K562 (cell line): ENCODE measurements around the gene UCKL1. TPM values are rescaled to one million over a fixed set of nuclear protein-coding genes. Genes with fewer than 3 reads are reported as not detected.

Experiments
- ARID2 ChIP-seq: fragments of 450-650 bp; IDR thresholded peaks from 2 replicates; pipeline ENCODE4 v1.6.1; 2017; ENCODE audit warnings: antibody characterized with exemption, mild to moderate bottlenecking
- ARID4B ChIP-seq: sonication (generic); formaldehyde crosslinking; IDR thresholded peaks from 2 replicates; pipeline ENCODE4 v1.8.0; 2022; ENCODE audit warnings: mild to moderate bottlenecking, missing genetic modification reagents
- ETV6 ChIP-seq, 3 experiments: fragments of 150-350 bp in 1 of 3; sonication (generic) in 1 of 3; formaldehyde crosslinking in 1 of 3; IDR thresholded peaks; 2 replicates each; pipeline versions ENCODE4 v1.6.1 to v1.8.0; 2014 to 2022; ENCODE audit warnings: borderline replicate concordance in 2 of 3, low read depth in 2 of 3, antibody characterized with exemption in 1 of 3, low read length in 1 of 3, mild to moderate bottlenecking in 1 of 3, missing genetic modification reagents in 1 of 3
- HMBOX1 ChIP-seq: sonication (generic); IDR thresholded peaks from 2 replicates; pipeline ENCODE4 v1.6.1; 2016
- MAZ ChIP-seq, 2 experiments: fragments of 450-650 bp in 1 of 2; sonication (generic) in 1 of 2; formaldehyde crosslinking; IDR thresholded peaks in 1 of 2; conservative IDR thresholded peaks in 1 of 2; 2 replicates each; pipeline versions ENCODE4 v1.4.0 to v1.5.0; 2020; ENCODE audit warnings: mild to moderate bottlenecking in 1 of 2, missing genetic modification reagents in 1 of 2
- PATZ1 ChIP-seq: fragments of 250-450 bp; sonication (Bioruptor Pico); IDR thresholded peaks from 2 replicates; pipeline ENCODE4 v1.5.0; 2020; ENCODE audit warnings: mild to moderate bottlenecking, borderline replicate concordance
- POLR2A ChIP-seq: fragments of 450-650 bp; conservative IDR thresholded peaks from 2 replicates; pipeline ENCODE4 v1.6.1; 2016
- POLR2B ChIP-seq: fragments of 450-650 bp; IDR thresholded peaks from 2 replicates; pipeline ENCODE4 v1.6.1; 2018; ENCODE audit warnings: low read depth; ENCODE audit not compliant: partially characterized antibody
- RBM25 ChIP-seq: fragments of 200-400 bp; formaldehyde crosslinking; IDR thresholded peaks from 2 replicates; pipeline ENCODE4 v1.6.1; 2018; ENCODE audit warnings: low read length, low read depth, moderate library complexity; ENCODE audit not compliant: severe bottlenecking
- SAP30 ChIP-seq: fragments of 200-600 bp; sonication (generic); IDR thresholded peaks from 2 replicates; pipeline ENCODE4 v1.6.1; 2012; ENCODE audit warnings: borderline replicate concordance, low read depth, mild to moderate bottlenecking, moderate library complexity, low read length, control low read depth, inconsistent platforms; ENCODE audit not compliant: insufficient read depth, poor library complexity, severe bottlenecking
- SOX6 ChIP-seq: fragments of 450-650 bp; IDR thresholded peaks from 2 replicates; pipeline ENCODE4 v1.6.1; 2014; ENCODE audit warnings: mild to moderate bottlenecking
- TAF9B ChIP-seq: fragments of 450-650 bp; IDR thresholded peaks from 2 replicates; pipeline ENCODE4 v1.6.1; 2018; ENCODE audit warnings: mild to moderate bottlenecking; ENCODE audit not compliant: partially characterized antibody
- TEAD1 ChIP-seq, 2 experiments: fragments of 450-650 bp in 1 of 2; sonication (generic) in 1 of 2; formaldehyde crosslinking; IDR thresholded peaks; 2 replicates each; pipeline versions ENCODE4 v1.4.0 to v1.8.0; 2020 to 2022; ENCODE audit warnings: mild to moderate bottlenecking in 2 of 2, missing genetic modification reagents in 1 of 2
- ZBTB26 ChIP-seq: fragments of 450-650 bp; formaldehyde crosslinking; IDR thresholded peaks from 2 replicates; pipeline ENCODE4 v1.4.0; 2022; ENCODE audit warnings: missing genetic modification characterization
- ZNF174 ChIP-seq: fragments of 250-450 bp; sonication (Bioruptor Pico); IDR thresholded peaks from 2 replicates; pipeline ENCODE4 v1.4.0; 2020; ENCODE audit warnings: mild to moderate bottlenecking
- ZNF253 ChIP-seq: fragments of 250-450 bp; sonication (Bioruptor Pico); conservative IDR thresholded peaks from 2 replicates; pipeline ENCODE4 v1.6.1; 2021; ENCODE audit warnings: mild to moderate bottlenecking
- polyA plus RNA-seq, 8 experiments: library from polyadenylated mRNA; depleted of rRNA in 4 of 8; stranded (reverse) in 5 of 8; unstranded in 3 of 8; fragments of >200 nt; fragmentation: Nextera tagmentation in 2 of 8; fragmentation: Illumina TruSeq in 1 of 8; extraction: Ambion mirVana in 2 of 8; extraction: Trizol in 1 of 8; gene quantifications; 2 replicates each; pipeline versions ENCODE4 v1.2.1 to v1.2.3, GENCODE V29; 2011 to 2014; ENCODE audit warnings: inconsistent platforms in 1 of 8, missing spikeins in 1 of 8
- total RNA-seq, 7 experiments: library from RNA; depleted of rRNA in 6 of 7; stranded (reverse); fragments of >200 nt in 6 of 7; fragmentation: Illumina TruSeq in 2 of 7; extraction: Trizol in 2 of 7; gene quantifications; 2 replicates each; pipeline versions ENCODE4 v1.2.1 to v1.2.3, GENCODE V29; 2011 to 2021; ENCODE audit warnings: low replicate concordance in 1 of 7

UCKL1 gene
- total and polyA plus RNA-seq, 9 of the 15 experiments (the other 6 are each of a cell fraction or from before 2014, with no cell fraction given) = 3.1 to 52.8 (median 24.2) TPM

GRCh38 chr20:63941282-63942081, 14.7 kb downstream of the UCKL1 start (continued):
- peak; percentile 59; the same call in 1 of the 2 replicates for TF ChIP-seq ARID4B
- no peak for TF ChIP-seq TAF9B
- TF ChIP-seq RBM25 = no peak
- peak; percentile 60 for TF ChIP-seq POLR2A
- TF ChIP-seq MAZ (CRISPR knock-in tag; conservative IDR thresholded peaks at IDR 0.05 in 1 of 2, IDR thresholded peaks at IDR 0.05 in 1 of 2) = peak in 1 of 2 experiments; percentile 52; a peak in 1 of 4 replicates
- TF ChIP-seq HMBOX1 = no peak
- TF ChIP-seq ZBTB26 (CRISPR knock-in tag) = 0 out of 2 replicates have a peak, but pooled peaks have one; percentile 42
- TF ChIP-seq SOX6 = no peak
- peak; percentile 51 for TF ChIP-seq POLR2B
- TF ChIP-seq ZNF253 = no peak
- no peak for TF ChIP-seq ZNF174 (CRISPR knock-in tag)
- 0 out of 4 replicates have a peak, but pooled peaks of 1 of the 2 experiments have one; percentile 18 for TF ChIP-seq TEAD1 (CRISPR knock-in tag; IDR thresholded peaks at IDR 0.05)
- TF ChIP-seq SAP30 = no peak
- peak in 1 of 2 experiments; percentile 27; a peak in 1 of 4 replicates for TF ChIP-seq ETV6 (IDR thresholded peaks at IDR 0.05; ENCODE audit: borderline replicate concordance in 1 of 2, low read depth in 2 of 2, low read length in 1 of 2)
- no peak for TF ChIP-seq ETV6 (CRISPR knock-in tag; IDR thresholded peaks at IDR 0.05; ENCODE audit: borderline replicate concordance)
- TF ChIP-seq PATZ1 (CRISPR knock-in tag) = no peak
- no peak for TF ChIP-seq ARID2
